KMS-11 (cell line): ENCODE data around the gene PGAP3.

Experiments used
- H2AFZ ChIP-seq: fragments of 200-600 bp; sonication (generic); 2 replicates; pipeline ENCODE4 v1.6.1; 2016; ENCODE audit warnings: antibody characterized with exemption, mixed run types, low read depth
- H3K27ac ChIP-seq: fragments of 200-600 bp; sonication (generic); 2 replicates; pipeline ENCODE4 v1.6.1; 2016; ENCODE audit warnings: mild to moderate bottlenecking, mixed run types
- H3K27me3 ChIP-seq: fragments of 200-600 bp; sonication (generic); 2 replicates; pipeline ENCODE4 v1.6.1; 2017; ENCODE audit warnings: mild to moderate bottlenecking, low read depth, mixed run types, moderate library complexity; ENCODE audit not compliant: insufficient read depth
- H3K36me3 ChIP-seq: fragments of 200-600 bp; sonication (generic); 2 replicates; pipeline ENCODE4 v1.6.1; 2017; ENCODE audit warnings: mild to moderate bottlenecking, mixed run types; ENCODE audit not compliant: insufficient read depth
- H3K4me1 ChIP-seq: fragments of 200-600 bp; sonication (generic); 2 replicates; pipeline ENCODE4 v1.6.1; 2016; ENCODE audit warnings: mild to moderate bottlenecking, low read depth, mixed run types; ENCODE audit not compliant: poor library complexity, severe bottlenecking
- H3K4me2 ChIP-seq: fragments of 200-600 bp; sonication (generic); 2 replicates; pipeline ENCODE4 v1.7.0; 2016; ENCODE audit warnings: mild to moderate bottlenecking, mixed run types
- H3K4me3 ChIP-seq: fragments of 200-600 bp; sonication (generic); IDR thresholded peaks from 2 replicates; pipeline ENCODE4 v1.6.1; 2017; ENCODE audit warnings: low read depth, low read length, mixed read lengths; ENCODE audit not compliant: insufficient read depth
- H3K79me2 ChIP-seq: fragments of 200-600 bp; sonication (generic); 2 replicates; pipeline ENCODE4 v1.6.1; 2016; ENCODE audit warnings: low read depth, mixed run types; ENCODE audit not compliant: insufficient read depth
- H3K9ac ChIP-seq: fragments of 200-600 bp; sonication (generic); 2 replicates; pipeline ENCODE4 v1.6.1; 2016; ENCODE audit warnings: mild to moderate bottlenecking, mixed run types
- H4K20me1 ChIP-seq: fragments of 200-600 bp; sonication (generic); 2 replicates; pipeline ENCODE4 v1.6.1; 2016; ENCODE audit warnings: mild to moderate bottlenecking, mixed run types; ENCODE audit not compliant: insufficient read depth
- TF ChIP-seq, protein P1 (sequence below): fragments of 200-600 bp; sonication (generic); conservative IDR thresholded peaks from 2 replicates; pipeline ENCODE4 v1.6.1; 2017; ENCODE audit warnings: low read depth, mild to moderate bottlenecking, antibody characterized with exemption, low read length, moderate library complexity, mixed read lengths

The PGAP3 gene

DNA sequence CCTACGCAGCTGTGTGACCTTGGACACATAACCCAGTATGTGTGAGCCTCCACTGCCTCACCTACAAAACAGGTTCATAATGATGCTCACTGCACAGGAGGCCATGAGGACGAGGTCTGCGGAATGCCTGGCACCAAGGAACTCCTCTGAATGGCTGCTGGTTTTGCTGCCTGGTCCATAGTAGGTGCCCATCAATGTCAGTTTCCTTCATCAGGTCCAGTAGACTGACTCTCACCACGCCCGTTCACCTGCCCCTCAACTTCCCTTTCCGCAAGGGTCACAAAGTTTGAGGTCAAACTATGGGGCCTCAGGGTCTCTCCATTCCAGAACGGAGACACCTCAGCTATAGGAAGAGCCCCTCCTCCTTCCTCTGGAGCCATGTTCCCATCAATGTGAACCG, 10.8 kb downstream of the PGAP3 start:
- TF ChIP-seq, protein P1, sequence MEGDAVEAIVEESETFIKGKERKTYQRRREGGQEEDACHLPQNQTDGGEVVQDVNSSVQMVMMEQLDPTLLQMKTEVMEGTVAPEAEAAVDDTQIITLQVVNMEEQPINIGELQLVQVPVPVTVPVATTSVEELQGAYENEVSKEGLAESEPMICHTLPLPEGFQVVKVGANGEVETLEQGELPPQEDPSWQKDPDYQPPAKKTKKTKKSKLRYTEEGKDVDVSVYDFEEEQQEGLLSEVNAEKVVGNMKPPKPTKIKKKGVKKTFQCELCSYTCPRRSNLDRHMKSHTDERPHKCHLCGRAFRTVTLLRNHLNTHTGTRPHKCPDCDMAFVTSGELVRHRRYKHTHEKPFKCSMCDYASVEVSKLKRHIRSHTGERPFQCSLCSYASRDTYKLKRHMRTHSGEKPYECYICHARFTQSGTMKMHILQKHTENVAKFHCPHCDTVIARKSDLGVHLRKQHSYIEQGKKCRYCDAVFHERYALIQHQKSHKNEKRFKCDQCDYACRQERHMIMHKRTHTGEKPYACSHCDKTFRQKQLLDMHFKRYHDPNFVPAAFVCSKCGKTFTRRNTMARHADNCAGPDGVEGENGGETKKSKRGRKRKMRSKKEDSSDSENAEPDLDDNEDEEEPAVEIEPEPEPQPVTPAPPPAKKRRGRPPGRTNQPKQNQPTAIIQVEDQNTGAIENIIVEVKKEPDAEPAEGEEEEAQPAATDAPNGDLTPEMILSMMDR = no peak
- Histone ChIP-seq H3K27me3 (no peaks in the 10 kb centered on the region), H3K36me3 (no peaks in the 10 kb centered on the region), H3K9ac (no peak overlapping the region), H3K4me1 (no peaks in the 10 kb centered on the region), H3K79me2 (no peaks in the 10 kb centered on the region), H4K20me1 (no peaks in the 10 kb centered on the region), H2AFZ (no peak overlapping the region), H3K4me2 (no peak overlapping the region), H3K27ac (no peak overlapping the region), H3K4me3 (no peak overlapping the region)

DNA sequence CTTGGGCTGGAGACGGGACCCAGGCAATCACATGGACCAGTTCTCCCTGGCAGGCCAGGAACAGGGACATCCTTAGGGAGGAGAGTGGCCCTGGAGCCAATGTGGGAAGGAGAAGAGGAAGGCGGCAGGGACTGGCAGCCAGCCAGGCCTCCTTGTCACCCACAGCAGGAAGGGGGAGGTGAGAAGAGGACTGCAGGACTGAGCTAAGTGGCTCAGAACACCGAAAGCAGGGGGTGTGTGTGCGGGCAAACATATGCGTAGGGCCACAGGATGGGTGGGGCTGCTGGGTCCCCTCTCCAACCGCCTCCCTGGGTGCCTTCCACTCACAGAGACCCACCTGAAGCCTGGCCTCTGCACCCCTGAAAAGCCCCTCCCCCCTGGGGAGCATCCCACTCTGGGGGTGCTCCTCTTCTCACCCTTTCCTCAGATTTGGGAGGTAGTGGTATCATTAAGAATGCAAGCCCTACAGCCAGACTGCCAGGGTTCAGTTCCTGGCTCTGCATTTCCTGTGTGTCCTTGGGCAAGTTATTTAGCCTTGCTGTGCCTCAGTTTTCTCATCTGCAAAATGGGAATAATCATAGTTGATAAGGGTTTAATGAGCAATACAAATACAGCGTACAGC, 11.5 kb downstream of the PGAP3 start:
- H3K4me1 ChIP-seq = no peaks in the 10 kb centered on the region
- no peaks in the 10 kb centered on the region for H3K36me3 ChIP-seq
- no peaks in the 10 kb centered on the region for H4K20me1 ChIP-seq
- no peaks in the 10 kb centered on the region for H3K27me3 ChIP-seq
- no peak overlapping the region for H3K4me3 ChIP-seq
- TF ChIP-seq, protein P1 = no peak
- no peak overlapping the region for H3K9ac ChIP-seq
- no peak overlapping the region for H2AFZ ChIP-seq
- no peak overlapping the region for H3K27ac ChIP-seq
- H3K4me2 ChIP-seq = no peak overlapping the region
- no peaks in the 10 kb centered on the region for H3K79me2 ChIP-seq

DNA sequence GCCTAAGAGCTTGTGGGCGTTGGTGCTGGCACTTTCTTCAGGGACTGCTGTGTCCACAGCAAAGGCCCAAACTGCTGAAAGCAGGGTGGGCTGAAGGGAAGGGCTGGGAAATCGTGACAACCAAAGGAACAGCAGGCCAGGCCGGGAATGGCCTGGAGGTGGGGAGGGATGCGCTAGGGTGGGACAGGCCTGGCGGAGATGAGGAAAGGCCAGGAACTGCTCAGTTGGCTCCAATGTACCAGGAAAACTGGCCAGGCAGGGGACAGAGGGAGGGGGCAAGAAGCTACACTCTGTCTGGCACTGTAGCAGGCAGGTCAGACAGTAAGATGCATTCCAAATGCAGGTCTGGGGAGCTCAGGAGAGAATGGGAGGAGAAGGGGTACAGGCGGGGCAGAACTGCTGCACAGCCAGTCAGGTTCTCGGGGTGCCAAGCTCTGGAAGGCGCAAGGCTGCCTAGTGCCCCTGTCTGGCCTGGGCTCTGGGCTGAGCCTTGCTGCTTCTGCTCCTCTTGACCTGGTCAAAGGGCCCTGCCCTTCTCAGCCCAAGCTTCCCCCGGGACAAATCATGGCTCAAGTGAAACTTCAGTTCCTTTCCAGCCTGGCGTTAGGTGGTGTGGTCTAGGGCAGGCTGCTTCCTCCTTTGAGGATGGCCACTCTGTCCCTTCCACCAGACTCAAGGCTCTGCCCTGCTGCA, 12.3 kb downstream of the PGAP3 start:
- Histone ChIP-seq H3K36me3 (no peaks in the 10 kb centered on the region), H4K20me1 (no peaks in the 10 kb centered on the region), H3K4me2 (no peak overlapping the region), H3K27ac (no peak overlapping the region), H3K4me3 (no peak overlapping the region), H3K79me2 (no peaks in the 10 kb centered on the region), H3K4me1 (no peaks in the 10 kb centered on the region), H3K9ac (no peak overlapping the region), H2AFZ (no peak overlapping the region), H3K27me3 (no peaks in the 10 kb centered on the region)
- TF ChIP-seq, protein P1 = no peak

DNA sequence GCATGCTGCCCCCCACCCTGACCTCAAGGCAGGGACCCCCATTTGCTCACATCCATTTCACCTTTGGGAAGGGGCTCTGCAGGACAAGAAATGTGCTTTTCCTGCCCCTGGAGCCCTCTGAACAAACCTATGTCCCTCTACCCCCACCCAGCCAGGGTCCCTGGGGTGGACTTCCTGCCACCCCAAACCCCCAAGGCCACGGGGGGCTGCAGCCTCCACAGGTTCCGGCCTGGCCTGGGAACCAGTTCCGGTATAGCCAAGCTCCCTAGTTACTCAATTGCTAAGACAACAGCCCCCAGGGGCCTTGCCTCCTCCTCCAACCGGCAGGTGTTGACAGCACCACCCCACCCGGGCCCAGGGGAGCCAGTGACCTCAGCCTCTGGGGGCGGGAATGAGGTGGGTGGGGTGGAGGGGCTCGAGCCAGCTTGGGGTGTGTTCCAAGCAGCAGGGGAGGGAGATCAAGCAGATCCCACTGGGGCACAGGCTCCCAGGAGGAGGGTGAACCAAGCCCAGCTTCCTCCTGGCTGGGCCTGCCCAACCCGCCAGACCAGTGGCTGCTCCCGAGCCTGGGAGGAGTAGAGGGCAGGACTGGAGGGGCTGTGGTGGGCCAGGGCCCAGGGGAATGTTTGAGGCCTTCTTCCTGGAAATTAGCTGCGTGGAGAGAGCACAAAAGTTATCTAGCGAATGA, 13.0 kb downstream of the PGAP3 start:
- Histone ChIP-seq H3K27ac (no peak overlapping the region), H3K27me3 (no peaks in the 10 kb centered on the region), H4K20me1 (no peaks in the 10 kb centered on the region), H3K4me1 (no peaks in the 10 kb centered on the region), H3K9ac (no peak overlapping the region), H3K79me2 (no peaks in the 10 kb centered on the region), H3K36me3 (no peaks in the 10 kb centered on the region), H3K4me3 (no peak overlapping the region), H3K4me2 (no peak overlapping the region), H2AFZ (no peak overlapping the region)
- TF ChIP-seq, protein P1 = no peak
